ENCODE measurements around the gene SUFU.
"Not testable (repeated sequence)": the region's sequence is repeated elsewhere in the genome, so short reads cannot be mapped to it uniquely, and the experiment has no call there.

The SUFU gene

GRCh38 chr10:102480396-102480795, 23.4 kb upstream of the SUFU start:
- DNase-seq (ENCODE audit: low read depth in 2 of 2): no peak

GRCh38 chr10:102484021-102484420, 19.8 kb upstream of the SUFU start:
- DNase-seq (ENCODE audit: low read depth in 2 of 2): no peak

- no peak for DNase-seq (ENCODE audit: low read depth in 2 of 2)
Measured at GRCh38 chr10:102485093-102485784, 18.5 kb upstream of the SUFU start.

GRCh38 chr10:102491136-102491535, 12.6 kb upstream of the SUFU start:
- DNase-seq (ENCODE audit: low read depth in 2 of 2): no peak

- no peak for DNase-seq (ENCODE audit: low read depth in 2 of 2)
Measured at GRCh38 chr10:102492344-102492939, 11.3 kb upstream of the SUFU start.

- DNase-seq (ENCODE audit: low read depth in 2 of 2): no peak
Measured at GRCh38 chr10:102492983-102493382, 10.8 kb upstream of the SUFU start.

GRCh38 chr10:102493771-102494170, 10.0 kb upstream of the SUFU start:
- no peak for DNase-seq (ENCODE audit: low read depth in 2 of 2)

GRCh38 chr10:102497545-102497944, 6.2 kb upstream of the SUFU start:
- no peak for DNase-seq (ENCODE audit: low read depth in 2 of 2)

- DNase-seq (ENCODE audit: low read depth in 2 of 2): no peak
Measured at GRCh38 chr10:102499356-102499755, 4.4 kb upstream of the SUFU start.

GRCh38 chr10:102500686-102501085, 3.1 kb upstream of the SUFU start:
- not testable (repeated sequence) for DNase-seq (ENCODE audit: low read depth in 2 of 2)

- DNase-seq (ENCODE audit: low read depth in 2 of 2): no peak
Measured at GRCh38 chr10:102501201-102502028, 2.4 kb upstream of the SUFU start.

GRCh38 chr10:102502029-102502336, 1.8 kb upstream of the SUFU start:
- peak; percentile 93 to 96 for DNase-seq (ENCODE audit: low read depth in 2 of 2)

GRCh38 chr10:102502337-102503151, 1.2 kb upstream of the SUFU start, which contains the start of gene ACTR1A:
TSS of gene ACTR1A (minus strand) at chr10:102502712. CDS start at chr10:102502647, 65 bp downstream.
- DNase-seq (ENCODE audit: low read depth in 2 of 2): peak; percentile 78 to 86

- peak in 1 of 2 donors; percentile 9 for DNase-seq (ENCODE audit: low read depth in 2 of 2)
Measured at GRCh38 chr10:102504179-102504975, 605 bp downstream of the SUFU start.

- DNase-seq (ENCODE audit: low read depth in 2 of 2): no peak
Measured at GRCh38 chr10:102504976-102505300, 1.2 kb downstream of the SUFU start.

- DNase-seq (ENCODE audit: low read depth in 2 of 2): no peak
Measured at GRCh38 chr10:102505462-102506115, 1.8 kb downstream of the SUFU start.

GRCh38 chr10:102507521-102507920, 3.7 kb downstream of the SUFU start:
- DNase-seq (ENCODE audit: low read depth in 2 of 2): no peak

GRCh38 chr10:102508506-102508905, 4.7 kb downstream of the SUFU start:
- no peak for DNase-seq (ENCODE audit: low read depth in 2 of 2)

- no peak for DNase-seq (ENCODE audit: low read depth in 2 of 2)
Measured at GRCh38 chr10:102509387-102509786, 5.6 kb downstream of the SUFU start.

- DNase-seq (ENCODE audit: low read depth in 2 of 2): no peak
Measured at GRCh38 chr10:102511583-102512274, 8.0 kb downstream of the SUFU start.
